Stimulated activated CD4-positive, alpha-beta T cell treated with anti-CD3 and anti-CD28 coated beads, Interleukin-1b, Interleukin-23, amount 100 ng/mL, for 24 hours (primary cell): Measurements from ENCODE around the gene UQCRH.

Experiments
- DNase-seq, 4 experiments: peaks; one replicate each; pipeline ENCODE4 v3.0.0-alpha.2; 2020; ENCODE audit warnings: low read depth in 4 of 4, low spot score in 1 of 4

UQCRH gene

DNA sequence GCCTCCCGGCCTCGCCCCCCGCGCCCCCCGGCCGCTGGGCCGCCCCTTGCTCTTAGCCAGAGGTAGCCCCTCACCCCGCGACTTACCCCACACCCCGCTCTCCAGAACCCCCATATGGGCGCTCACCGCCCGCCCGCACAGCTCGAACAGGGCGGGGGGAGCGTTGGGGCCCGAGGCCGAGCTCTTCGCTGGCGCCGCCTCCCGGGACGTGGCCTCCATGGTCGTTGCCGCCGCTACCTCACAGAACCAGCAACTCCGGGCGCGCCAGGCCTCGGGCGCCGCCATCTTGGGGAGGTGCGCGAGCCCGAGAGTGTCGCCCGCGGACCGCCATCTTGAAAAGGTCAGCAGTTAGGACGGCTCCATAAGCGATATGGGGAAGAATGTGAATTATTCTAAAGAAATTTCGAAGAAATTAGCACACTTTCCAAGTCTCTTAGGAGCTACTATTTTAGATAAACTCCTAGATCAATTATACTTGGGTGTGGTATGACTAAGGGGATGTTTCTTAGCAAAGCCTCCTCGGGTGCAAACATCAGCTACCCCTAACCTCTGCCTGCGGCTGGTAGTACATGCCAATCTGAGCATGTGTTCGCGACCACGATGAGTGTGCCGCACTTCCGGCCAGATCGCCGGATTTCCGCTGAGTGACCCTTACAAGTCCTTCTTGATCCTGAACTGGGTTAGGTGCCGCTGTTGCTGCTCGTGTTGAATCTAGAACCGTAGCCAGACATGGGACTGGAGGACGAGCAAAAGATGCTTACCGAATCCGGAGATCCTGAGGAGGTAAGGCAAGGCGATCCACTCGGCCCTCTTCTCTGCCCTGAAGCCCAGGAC is at the start of gene UQCRH, which contains the start of gene LRRC41:
Gene UQCRH, plus strand, starts transcription at position 661 of the 834 bp plus-strand sequence. Its CDS starts 69 bp downstream, at position 730.
Gene LRRC41, minus strand, starts transcription at position 579 of the 834 bp plus-strand sequence. Its CDS starts 294 bp downstream, at position 285.
- peak; percentile 78 to 85 (median 85) for DNase-seq

GRCh38 chr1:46254668-46255067 is 48.8 kb upstream of the UQCRH start:
- no peak for DNase-seq

DNA sequence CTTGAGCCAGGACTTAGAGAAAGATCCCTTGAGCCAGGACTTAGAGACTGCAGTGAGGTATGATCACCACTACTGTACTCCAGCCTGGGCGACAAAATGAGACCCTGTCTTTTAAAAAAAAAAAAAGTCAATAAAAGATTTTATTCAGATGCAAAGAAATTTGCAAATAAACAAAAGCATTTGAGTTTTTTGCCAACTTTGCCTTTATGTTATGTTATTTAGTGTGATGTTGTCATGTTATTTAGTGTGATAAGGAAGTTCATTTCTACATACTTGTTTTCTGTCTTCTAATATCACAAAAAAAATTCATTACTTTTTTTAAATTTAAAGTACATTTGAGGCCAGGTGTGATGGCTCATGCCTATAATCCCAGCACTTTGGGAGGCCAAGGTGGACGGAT is 47.0 kb upstream of the UQCRH start:
- DNase-seq, result no peak

GRCh38 chr1:46262508-46262907 is 41.0 kb upstream of the UQCRH start:
- no peak for DNase-seq

DNA sequence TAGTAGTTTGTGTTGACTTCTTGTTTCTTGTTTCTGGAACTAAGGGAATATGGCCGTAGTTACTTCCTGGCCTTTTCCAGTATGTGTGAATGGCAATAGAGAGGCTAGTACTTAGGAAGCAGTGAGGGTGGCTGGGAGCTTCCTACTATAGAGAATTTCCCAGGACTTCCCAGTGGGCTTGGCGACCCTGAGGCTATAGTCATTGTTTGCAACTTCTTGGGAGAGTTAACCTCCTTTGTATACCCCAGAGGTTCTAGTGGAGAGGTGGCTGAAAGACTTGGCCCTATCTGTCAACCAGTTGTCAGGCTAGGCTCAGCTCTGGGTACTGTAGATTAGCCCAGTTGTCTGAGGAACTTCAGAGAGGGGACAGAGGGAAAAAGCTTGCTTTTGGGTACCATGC is 40.4 kb upstream of the UQCRH start:
- no peak for DNase-seq

GRCh38 chr1:46268578-46268977 is 34.9 kb upstream of the UQCRH start:
- no peak for DNase-seq

- DNase-seq, result no peak
These were observed 29.1 kb upstream of the UQCRH start for GRCh38 chr1:46274225-46275029.

- no peak for DNase-seq
These were observed 28.5 kb upstream of the UQCRH start for GRCh38 chr1:46275030-46275337.

DNA sequence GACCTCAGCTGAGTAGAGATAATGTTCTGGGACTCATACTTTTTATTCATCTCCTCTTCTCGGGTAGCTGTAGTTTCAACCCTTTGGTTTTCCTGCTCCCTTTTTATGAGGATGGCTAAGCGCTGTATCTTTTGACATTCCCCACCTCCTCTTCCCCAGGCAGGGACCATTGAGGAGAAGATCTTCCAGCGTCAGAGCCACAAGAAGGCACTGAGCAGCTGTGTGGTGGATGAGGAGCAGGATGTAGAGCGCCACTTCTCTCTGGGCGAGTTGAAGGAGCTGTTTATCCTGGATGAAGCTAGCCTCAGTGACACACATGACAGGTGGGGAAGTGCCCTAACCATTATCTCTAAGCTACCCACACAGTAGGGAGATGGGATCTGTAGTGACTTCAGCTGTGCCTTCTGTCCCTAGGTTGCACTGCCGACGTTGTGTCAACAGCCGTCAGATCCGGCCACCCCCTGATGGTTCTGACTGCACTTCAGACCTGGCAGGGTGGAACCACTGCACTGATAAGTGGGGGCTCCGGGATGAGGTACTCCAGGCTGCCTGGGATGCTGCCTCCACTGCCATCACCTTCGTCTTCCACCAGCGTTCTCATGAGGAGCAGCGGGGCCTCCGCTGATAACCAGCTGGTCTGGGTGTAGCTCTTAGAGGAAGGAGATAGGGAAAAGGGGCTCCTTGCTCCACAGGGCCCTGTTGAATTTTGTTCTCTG is 25.7 kb upstream of the UQCRH start:
- no peak for DNase-seq

DNA sequence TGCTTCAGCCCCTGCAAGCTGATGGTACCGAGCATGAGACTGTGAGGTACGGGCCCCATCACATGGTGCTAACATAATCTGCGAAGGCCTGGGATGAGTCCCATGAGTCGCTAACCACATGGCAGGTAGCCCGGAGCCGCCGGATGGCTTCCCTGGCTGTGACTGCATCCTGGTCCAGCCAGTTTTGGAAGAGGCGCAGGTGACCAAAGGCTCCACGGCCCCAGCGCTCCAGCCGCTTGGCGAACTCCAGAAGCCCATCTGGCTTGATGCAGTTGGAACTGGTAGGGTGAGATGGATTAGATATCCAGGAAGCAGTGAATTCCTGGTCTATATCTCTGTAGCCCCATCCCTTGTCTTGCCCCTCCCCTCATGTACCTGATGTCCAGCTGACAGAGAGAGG is 24.7 kb upstream of the UQCRH start:
- DNase-seq, result no peak

DNA sequence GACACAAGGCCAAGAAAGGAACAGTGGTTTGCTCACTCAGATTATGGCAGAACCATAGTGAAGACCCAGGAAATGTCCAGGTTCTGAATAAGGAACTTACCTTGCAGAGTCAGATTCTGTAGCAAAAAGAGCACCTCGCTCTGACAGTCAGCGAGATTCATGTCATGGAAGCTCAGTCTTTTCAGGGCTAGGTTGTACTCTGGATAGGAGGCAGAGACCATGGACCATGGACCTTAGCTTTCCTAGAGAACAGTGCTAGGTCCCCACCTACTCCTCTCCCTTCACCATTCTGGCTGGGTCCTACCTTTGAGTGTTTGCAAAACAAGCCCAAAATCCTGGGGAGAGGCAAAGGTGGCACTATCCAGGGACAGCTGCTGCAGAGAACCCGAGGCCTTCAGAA is 23.4 kb upstream of the UQCRH start:
- DNase-seq, result no peak

DNA sequence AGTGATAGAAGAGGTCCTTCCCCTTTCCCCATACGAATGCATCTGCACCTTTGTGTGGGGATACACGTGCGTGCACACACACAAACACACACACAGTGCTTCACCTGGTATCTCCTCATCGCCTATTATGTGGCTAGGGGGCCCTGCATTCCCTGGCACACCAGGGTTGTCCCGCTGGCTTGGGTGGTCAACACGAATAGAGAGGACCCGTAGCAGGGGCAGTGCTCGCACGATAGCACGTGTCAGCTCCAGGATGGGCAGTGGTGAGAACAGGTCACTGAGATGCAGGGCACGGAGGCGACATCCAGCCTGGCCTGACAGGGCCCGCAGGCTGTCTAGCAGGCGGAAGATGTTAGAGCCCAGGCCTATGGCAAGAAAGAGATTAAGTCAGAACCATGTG is 22.5 kb upstream of the UQCRH start:
- no peak for DNase-seq

GRCh38 chr1:46284058-46284457 is 19.4 kb upstream of the UQCRH start:
- no peak for DNase-seq

GRCh38 chr1:46284597-46285564 is 18.6 kb upstream of the UQCRH start:
- no peak for DNase-seq

DNA sequence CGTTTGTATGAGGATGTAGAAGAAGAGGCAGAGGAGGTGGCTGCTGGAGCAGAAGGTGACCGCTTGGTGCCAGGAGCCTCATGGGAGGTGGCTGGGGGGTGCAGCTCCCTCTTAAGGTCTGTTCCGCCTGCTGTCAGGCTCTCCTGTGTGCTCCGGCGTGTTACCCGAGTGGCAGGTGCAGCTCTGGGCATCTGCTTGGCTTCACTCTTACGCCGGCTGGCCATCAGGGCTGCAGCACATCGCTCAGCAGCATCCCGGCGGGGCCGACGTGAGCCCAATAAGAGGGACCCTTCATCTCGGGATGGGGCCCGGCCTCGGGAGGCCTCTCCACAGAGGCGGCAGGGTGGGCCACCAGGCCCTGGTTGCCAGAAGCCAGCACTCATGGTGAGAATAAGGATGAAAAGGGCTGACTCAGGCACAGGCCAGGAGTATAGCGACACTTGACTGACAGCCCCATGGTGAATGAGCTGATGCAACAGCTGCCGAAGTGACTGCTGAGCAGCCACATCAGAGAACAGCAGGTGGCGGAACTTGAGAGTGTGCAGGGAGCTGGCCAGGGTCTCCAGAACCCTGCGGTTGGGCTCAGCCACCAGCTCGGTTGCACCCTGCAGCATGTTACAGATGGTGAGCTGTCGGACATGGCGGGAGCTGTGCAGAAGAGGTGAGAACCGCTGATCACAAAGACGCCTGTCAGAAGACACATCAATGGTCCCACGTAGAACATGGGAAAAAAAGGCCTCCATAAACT is 17.6 kb upstream of the UQCRH start:
- peak in 1 of 4 experiments; percentile 22 for DNase-seq

DNA sequence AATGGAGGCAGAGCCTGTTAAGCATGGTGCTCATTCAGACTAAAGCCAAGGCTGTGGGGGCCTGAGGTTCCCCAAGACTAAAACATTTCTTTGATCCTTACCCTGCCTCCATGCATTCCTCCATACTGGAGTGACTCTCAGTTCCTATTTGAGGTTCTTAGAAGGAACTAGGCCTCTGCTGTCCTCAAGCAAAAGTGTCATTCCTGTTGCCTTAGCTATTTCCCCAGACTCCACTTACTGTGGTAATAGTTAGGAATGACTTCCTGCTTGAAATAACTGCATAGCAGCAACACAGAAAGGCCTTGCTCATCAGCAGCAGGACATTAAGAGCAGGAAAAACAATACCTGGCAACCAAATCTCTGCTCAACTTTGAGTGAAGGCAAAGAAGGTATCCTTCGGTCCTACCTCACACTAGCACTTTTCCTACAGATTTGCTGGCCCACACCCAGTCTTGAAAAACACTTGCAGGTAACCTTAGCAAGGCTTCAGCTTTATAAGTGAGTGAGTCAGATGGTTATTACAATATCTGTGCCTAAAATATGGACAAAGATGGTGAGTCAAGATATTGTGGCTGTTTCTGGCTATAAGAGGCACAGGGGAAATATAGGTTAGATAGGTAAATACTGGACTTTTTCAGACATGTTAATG is 14.9 kb upstream of the UQCRH start:
- no peak for DNase-seq

DNA sequence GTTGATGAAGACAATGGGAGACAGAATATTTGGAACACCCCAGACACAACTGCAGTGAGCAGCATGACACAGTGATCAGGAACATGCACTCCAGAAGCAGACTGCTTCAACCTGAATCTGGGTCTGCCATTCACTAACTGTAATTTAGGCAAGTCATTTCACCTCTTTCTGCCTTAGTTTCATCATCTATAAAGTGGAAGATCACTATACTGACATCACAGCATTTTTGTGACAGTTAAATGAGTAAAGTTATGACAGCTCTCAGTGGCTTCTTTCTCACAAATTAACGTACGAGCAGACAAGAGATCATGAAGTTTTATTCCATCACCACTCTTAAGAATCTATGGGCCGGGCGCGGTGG is 14.4 kb upstream of the UQCRH start:
- no peak for DNase-seq

DNA sequence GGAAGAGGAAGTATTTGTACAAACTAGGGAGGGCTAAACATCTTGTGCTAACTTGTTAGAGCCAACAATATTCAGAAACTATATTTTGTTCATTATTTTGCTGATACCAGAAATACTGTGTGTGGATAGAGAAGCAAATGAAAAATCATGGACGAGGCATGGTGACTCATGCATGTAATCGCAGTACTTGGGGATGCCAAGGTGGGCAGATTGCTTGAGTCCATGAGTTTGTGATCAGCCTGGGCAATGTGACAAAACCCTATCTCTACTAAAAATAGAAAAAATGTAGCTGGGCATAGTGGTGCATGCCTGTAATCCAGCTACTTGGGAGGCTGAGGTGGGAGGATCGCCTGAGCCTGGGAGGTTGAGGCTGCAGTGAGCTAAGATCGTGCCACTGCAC is 13.5 kb upstream of the UQCRH start:
- no peak for DNase-seq

DNA sequence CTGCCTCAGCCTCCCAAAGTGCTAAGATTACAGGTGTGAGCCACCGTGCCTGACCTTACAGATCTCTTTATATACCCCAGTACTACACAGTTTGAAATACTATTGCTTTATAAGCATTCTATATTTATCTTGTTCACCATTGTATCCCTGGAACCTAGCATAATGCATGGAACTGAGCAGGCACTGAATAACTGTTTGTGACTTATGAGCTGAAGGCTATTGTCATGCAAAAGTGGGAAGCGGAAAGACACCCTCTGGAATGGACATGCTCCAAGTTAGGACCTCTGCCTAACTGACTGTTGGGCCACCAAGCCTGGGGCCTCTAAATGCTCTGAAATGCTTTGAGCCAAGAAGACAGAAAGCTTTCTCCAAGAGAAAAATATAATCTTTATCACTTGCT is 8.2 kb upstream of the UQCRH start:
- no peak for DNase-seq
